Measurements from ENCODE around the gene SFRP4.

GRCh38 chr7:37961251-37961650 lies 44.6 kb upstream of the SFRP4 start:
- no peak for TF ChIP-seq CTCF (IDR thresholded peaks at IDR 0.05 in 2 of 3, conservative IDR thresholded peaks at IDR 0.05 in 1 of 3; ENCODE audit: control insufficient read depth in 2 of 3, extremely low read depth in 1 of 3, insufficient read depth in 1 of 3, low read depth in 3 of 3, low read length in 3 of 3)
- no peak for TF ChIP-seq TCF7 (IDR thresholded peaks at IDR 0.05; ENCODE audit: borderline replicate concordance)
- no peak for TF ChIP-seq SIN3A (IDR thresholded peaks at IDR 0.05; ENCODE audit: low read depth, low read length)
- no peak for TF ChIP-seq ASH2L (IDR thresholded peaks at IDR 0.05; ENCODE audit: borderline replicate concordance, low read depth)
- no peak for TF ChIP-seq POLR2AphosphoS2 (IDR thresholded peaks at IDR 0.05; ENCODE audit: low read depth, low read length)
- no peak for TF ChIP-seq POLR2AphosphoS5 (IDR thresholded peaks at IDR 0.05; ENCODE audit: low read length)
- TF ChIP-seq ATF7 (IDR thresholded peaks at IDR 0.05; ENCODE audit: low read depth): no peak
- no peak for TF ChIP-seq FOXM1 (IDR thresholded peaks at IDR 0.05; ENCODE audit: low read depth, low read length)

Data from GM12878 (cell line).